GM19372 (cell line): ENCODE results near the gene NIBAN1.
A peak's percentile ranks its signal among the peaks of the same experiment; 100 is the strongest.
"Not testable (repeated sequence)": the region's sequence is repeated elsewhere in the genome, so short reads cannot be mapped to it uniquely, and the experiment has no call there.

Experiments
- ATAC-seq: cut with Tn5 transposase; IDR thresholded peaks from one replicate; pipeline ENCODE4 v1.9.1; 2021; ENCODE audit warnings: mild to moderate bottlenecking, low read depth, moderate library complexity; ENCODE audit not compliant: unreplicated experiment

NIBAN1 gene

DNA sequence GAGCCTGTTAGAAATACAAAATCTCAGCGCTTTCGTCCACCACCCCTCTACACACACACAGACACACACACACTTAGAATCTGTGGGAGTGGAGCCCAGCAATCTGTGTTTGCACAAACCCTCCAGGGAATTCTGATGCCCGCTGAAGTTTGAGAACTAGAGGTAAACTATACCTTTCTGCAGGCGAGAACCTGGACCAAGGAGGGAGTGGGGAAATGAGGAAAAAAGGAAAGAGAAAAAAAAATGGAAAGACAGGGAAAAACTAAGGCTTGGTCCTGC is 468 bp upstream of the NIBAN1 start:
- no peak for ATAC-seq

DNA sequence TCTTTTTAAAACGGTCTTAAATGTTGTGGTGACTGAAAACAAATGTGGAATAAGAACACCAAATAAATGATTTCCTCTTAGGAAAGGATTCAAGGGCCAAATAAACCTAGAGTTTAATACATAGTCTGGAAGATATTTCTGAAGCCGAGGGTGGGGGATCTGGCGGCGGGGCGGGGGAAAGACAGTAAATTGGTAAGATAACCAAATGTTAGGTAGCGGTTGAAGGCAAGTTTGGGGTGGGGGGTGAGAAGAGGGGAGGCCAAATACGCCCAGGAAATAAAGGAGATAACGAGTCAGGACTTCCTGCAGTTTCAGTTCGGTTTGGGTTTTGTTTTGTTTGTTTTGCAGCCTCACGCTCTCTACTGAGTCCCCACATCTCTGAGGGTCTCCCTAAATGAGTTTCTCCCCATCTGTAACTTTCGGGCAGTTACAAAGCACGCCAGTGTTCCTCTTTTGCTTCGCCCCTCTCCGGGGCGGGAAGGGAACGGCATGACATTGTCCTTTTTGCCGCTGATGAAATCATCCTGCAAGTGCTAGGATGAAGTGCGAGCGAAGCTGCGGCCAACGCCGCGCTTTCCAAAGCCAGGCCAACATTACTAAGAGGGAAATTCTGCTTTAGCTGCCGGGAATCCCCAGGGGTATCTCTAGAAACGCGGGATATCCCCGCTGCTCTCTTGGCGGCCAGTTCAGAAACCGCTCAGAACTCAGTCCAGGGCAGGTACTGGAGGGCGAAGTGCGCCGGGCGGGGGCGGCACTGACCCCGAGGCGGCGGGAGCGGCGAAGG is 844 bp downstream of the NIBAN1 start:
- ATAC-seq: peak; percentile 55

DNA sequence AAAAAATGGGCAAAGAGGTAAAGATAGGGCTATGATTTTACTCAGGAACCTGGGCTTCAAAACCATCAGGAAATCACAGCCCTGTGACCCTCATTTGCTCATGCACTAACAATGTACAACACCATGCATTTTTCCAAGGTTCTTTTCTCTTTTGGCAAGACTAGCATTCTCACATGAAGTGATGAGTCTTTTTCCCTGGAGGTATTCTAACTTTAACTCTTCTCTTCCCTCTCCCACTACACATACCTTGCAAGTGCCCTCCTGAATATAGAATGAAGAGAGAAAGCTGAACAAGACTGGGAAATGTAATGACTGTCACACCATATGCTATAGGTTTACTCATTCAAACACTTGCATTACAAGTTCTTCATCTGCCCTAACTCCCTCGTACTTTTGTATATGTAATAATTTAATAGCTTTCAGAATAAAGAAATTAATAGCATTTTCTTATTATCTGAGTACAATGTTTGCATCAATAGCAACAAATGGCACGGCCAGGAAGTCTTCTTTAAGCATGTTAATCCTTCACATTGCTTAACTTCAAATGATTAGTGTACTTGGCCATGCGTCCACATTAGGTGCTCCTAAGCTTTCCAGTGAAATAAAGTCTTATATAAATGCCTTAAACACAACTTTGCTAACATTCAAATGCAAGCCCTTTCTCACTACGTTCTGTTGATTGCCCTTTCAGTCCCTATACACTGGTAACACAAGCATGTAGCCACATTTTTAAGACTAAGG is 1.8 kb downstream of the NIBAN1 start:
- no peak for ATAC-seq

DNA sequence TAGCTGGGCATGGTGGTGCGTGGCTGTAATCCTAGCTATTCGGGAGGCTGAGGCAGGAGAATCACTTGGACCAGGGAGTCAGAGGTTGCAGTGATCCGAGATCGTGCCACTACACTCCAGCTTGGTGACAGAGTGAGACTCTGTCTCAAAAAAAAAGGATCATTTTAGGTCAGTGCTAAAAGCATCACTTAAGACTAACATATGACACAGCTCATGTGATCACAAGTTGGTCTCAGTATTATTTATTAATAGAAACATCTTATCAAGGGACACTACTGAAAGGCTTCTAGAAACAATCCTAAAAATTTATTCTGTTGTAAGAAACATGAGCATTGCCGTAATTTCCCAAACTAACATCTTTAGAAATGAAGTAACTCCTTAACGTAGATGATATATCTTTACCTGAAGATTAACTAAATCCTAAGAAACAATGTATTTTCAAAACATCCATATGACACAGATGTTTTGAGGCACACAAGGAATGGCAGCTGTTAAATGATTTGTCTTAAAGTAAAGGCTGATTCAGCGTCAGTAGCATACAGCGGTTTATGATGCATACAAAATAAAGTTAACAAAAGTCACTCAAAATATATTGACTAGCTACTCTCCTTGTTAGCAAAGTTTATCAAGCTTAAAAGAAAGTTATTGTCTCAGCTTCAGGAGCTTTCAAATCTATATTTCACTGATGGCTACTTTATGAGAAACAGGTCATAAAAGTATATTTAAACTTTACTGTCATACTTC is 2.6 kb downstream of the NIBAN1 start:
- ATAC-seq: no peak

DNA sequence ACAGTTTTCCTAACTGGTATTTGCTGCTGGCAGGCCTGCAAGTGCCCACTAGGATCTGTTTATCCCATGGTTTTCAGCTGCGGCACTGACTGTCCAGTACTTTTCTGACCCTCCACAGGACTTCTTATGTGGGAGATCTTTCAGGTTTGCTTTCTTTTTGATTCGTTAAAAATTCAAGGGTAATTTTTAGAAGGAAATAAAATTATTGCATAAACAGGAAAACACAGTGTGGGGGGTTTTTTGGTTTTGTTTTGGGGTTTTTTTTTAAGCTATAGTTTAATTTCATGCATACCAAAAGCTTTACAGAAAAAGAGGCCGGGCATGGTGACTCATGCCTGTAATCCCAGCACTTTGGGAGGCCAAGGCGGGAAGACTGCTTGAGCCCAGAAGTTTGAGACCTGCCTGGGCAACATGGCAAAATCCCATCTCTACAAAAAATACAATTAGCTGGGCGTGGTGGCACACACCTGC is 3.6 kb downstream of the NIBAN1 start:
- ATAC-seq: no peak

DNA sequence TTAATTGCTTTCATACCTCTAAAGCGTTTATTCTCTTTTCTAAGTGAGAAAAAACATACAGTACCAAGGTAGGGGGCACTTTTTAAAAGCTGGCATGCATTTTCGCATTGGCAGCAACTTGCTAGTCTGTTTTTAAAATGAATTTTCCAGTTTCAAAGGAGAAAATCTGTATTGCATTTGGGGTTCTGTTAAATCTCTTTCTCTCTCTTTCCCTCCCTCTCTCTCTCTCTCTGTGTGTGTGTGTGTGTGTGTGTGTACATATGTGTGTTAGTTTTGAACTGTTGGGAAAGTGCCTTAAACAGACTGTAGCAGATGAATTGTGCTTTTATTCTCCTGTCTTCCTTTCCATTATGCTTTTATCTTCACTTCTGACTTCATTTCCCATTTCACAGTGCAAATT is 7.3 kb downstream of the NIBAN1 start:
- ATAC-seq: no peak

DNA sequence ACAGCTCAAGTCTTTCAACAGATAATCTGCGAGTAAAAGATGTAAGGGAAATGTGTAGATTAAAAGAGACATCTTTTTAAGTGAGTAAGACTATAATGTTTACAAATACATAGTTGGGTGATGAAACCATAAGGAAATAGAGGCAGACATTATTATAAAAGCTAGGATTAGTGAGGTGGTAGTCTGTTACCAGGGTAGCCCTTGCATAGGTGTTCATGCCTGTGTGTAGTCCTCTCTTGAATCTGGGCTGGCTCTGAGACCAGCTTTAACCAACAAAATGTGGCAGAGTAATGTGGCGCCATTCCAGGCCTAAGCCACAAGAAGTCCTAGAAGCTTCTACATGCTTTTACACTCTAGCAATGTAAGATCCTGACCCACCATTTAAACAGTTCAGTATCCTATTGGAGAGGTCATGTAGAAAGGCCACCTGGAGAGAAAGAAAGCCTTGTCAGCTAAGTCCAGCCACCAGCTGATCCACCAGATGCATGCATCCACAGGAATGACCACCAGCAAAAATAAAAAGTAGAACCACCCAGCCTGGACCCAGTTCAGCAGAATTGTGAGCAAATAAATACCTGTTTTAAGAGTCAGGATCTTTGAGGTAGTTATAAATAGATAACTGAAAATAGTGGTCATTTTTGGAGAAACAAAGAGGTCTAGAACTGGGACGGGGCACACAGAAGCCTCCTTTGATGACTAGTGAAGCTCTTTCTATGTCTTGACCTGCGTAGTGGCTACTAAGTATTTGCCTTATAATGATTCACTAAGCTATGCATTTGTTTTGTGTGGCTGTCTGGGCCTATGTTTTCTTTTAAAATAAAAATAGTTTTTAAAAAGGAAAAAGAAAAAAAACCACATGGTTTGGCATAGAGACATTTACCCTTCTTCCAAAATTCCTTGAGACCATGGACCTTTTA is 8.1 kb downstream of the NIBAN1 start:
- ATAC-seq: no peak

DNA sequence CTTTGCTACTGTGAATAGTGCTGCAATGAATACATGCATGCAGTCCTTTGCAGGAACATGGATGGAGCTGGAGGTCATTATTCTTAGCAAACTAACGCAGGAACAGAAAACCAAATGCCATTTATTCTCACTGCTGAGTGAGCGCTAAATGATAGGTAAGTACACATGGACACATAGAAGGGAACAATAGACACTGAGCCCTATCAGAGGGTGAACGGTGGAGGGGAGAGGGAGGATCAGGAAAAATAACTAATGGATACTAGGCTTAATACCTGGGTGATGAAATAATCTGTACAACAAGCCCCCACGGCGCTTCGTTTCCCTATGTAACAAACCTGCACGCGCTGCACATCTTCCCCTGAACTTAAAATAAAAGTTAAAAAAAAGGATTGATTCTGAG is 8.9 kb downstream of the NIBAN1 start:
- ATAC-seq: no peak

DNA sequence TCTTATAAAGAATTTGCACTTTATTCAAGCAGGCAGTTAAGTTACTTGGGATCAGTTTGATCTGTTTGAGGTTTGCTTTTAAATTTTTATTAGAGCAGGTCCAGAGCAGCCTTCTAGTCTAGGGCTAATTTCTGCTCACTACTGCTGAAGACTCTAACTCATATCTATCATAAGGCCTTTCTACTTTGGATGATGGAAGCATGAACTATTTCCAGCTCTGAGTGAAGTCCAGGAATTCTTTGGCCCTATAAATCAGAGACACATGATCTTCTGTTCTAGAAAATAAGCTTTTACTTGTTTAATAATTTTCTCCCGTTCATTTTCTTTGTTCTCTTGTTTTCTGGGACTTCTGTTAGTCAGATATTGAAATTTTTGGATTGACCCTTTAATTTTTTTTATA is 14.7 kb downstream of the NIBAN1 start:
- no peak for ATAC-seq

DNA sequence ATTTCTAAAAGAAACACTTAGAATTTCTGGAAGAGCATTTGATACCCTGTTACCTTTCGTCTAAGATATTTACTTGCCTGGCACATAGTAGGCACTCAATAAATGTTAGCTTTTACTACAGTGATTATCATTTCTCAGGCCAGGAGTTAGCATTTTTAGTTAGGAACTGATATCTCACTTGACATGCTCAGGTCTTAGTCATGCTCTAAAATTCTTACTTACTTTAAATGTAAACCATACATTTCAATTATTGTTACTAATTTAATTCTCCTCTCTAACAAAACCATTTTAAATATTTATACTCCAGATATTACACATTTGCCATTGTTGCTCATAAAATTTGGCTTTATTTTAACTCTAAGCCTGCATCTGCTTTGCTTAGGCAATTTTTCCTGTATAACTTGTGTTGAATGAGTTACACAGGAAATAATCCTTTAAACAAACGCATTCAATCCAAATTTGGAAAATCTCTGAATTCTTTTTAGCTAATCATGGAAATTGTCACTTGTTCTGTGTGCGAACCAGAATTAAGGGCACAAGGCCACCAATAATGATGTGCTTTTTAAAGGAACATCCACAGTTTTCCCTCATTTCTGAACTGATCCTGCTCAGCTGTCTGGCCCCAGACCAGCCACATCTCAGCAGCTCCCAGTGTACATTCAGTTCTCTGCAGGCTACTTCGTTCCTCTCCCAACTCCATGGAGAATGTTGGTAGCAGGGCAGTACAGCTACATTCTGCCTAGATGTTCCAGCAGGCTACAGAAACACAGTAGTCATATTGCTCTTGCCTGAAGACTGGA is 15.6 kb downstream of the NIBAN1 start:
- ATAC-seq: no peak

DNA sequence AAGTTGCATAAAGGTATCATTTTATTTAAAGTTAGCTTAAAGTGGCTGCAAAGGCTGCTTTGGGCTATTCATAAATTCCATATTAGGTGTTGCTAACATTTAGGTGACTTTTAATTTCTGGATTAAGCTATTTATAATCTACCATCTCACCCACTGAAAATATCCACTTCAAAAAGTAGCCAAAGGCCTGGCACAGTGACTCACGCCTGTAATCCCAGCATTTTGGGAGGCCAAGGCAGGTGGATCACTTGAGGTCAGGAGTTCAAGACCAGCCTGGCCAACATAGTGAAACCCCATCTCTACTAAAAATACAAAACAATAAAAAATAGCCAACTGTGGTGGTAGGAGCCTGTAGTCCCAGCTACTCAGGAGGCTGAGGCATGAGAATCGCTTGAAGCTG is 16.4 kb downstream of the NIBAN1 start:
- ATAC-seq: not testable (repeated sequence)

DNA sequence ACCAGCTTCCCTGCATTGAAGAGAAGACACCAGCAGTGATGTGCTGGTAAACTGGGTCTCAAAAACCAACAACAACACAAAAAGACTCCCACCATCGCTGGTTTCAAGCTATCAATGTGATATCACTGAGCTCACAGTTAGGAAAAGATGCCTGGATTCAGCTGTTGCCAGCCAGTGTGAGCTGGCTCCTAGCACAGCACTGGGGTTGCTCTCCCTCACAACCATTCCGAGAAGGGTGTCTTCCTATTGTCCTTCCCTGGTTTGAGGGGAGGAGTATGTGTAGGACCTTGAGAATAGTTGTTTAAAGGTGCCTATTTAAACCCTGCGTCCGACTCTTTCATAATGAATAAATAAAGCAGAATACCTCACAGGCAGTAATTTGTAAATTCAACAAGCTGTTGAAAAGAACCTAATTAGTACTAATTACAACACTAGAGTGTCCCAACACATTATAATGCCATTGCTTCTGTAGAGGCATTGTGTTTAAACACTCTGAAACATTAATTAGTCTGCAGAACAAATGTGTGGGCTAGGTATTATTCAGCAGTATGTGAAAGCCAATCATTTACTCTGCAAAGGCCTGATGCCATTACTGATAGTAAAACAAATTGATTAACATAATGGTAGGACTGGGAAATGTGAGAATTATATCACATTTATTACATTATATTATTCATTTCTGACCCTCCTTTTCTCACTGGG is 17.2 kb downstream of the NIBAN1 start:
- ATAC-seq: no peak

DNA sequence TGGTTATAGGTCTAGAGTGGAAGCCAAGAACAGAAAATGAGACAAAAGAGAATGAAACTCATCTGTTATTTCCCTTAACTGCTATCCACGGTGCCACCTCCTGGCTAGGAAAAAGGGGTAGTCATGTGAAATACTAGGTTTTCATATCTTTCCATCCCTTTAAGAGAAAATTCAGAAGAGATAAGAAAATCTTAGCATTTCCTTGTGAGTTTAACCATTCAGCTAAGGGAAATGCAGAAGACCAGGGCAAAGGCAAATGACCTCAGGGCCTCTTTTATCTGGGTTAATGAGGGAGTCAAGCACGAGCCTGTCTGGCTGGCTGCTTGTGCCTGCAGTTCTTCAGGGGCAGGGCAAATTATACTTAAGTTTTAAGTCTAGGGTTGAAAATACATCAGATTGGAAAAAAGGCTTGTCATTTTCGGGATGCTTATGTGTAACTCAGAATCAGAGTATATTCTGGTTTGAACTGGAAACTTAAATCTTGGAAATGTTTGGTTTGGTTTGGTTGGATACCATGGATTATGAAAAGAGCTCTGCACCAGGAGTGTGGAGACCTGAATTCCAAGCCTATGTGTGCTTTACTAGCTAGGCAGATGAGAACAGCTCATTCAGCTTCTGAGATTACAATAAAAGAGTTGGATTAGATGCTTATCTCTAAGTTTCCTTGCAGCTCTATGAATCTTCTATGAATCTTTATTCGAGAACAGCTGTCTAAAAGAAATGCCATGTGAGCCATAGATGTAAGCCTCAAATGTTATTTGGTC is 19.9 kb downstream of the NIBAN1 start:
- ATAC-seq: no peak

DNA sequence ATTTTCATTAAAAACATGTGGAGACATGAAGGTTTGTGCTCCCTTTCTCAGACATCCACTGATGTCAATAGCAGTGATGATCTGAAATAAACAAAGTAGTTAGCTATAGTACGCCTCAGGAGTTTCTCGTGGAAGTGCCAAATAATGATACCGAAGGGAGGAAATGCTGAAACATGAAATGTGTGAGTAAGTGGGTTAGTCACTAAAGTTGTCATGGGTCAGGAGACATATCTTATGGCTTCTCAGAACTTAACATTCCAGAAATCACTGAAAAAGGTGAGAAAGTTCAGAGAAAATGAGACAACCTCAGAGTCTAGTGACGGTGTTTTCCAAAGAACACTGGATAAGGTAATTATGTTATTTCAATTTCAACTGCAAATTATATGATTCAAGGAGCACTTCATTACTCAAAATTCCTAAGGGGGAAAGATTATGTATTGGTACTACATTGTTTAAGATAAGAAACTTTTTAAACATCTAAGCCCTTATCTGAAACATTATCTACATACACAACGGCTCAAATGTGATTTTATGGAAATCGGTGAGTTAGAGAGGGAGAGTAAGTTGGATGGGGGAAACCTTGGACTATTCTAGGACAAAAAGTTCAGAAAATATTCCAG is 20.6 kb downstream of the NIBAN1 start:
- no peak for ATAC-seq

DNA sequence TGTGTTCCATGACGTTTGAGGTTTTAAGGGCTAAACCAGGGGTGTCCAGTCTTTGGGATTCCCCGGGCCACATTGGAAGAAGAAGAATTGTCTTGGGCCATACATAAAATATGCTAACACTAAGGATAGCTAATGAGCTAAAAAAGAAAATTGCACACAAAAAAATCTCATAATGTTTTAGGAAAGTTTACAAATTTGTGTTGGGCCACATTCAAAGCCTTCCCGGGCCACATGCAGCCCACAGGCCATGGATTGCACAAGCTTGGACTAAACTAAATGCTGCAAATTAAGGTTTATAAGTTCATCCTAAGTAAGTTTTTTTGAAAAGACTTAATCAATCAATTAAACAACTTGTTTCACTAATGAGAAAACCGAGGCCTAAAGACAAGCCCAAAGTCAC is 21.9 kb downstream of the NIBAN1 start:
- ATAC-seq: no peak

DNA sequence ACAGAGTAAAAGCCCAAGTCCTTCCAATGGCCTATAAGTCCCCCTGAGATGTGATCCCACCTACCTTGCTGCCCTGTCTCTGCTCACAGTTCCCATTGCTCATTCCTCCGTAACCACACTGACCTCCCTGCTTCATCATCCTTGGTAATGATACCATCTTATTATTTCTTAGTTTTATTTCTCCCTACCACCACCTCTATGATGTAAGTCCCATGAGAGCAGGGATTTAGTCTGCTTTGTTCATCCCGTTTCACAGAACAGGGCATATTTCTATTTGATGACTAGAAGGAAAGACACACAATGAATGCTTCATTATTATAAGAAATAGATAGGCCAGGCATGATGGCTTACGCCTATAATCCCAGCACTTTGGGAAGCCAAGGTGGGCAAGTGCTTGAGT is 22.5 kb downstream of the NIBAN1 start:
- no peak for ATAC-seq

DNA sequence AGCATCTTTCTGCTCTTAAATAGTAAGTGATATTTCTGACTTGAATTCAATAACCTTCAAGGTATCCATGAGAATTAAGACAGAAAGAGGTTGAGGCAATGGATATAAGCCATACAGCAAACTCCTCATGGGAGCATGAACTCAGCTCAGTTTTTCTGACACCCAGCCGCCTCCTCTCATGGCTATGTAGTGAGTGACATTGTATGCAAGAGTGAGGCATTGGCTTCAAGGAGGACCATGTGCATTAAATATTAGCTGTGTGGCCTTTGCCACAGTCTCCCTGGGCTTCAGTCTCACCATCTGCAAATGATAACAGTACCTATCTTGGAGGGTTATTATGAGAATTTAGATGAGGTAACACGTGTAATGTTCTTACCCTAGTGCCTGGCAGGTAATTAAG is 23.4 kb downstream of the NIBAN1 start:
- no peak for ATAC-seq

DNA sequence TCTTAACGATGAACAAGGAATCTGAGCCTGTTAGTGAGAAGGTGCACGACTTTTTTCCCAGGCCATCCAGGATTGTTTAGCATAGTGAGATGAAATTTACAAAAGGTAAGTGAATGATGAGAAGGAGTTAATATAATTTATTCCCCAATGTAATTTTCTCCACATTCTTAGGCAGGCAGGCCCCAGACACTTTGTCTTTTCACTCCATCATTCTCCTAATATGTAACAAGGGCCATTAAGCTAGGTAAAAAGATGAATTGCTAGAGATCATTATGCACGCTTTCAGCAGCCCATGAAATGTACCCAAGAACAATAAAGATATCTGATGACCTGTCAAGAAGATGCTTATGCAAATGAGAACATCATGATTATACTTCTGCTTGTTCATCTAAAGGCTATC is 24.1 kb downstream of the NIBAN1 start:
- no peak for ATAC-seq
